B cell (primary cell): Measurements from ENCODE around the gene MYO10. TPM values are rescaled to one million over a fixed set of nuclear protein-coding genes. Genes with fewer than 3 reads are reported as not detected.

Source experiments
- ATAC-seq: fragments of 200-7000 bp; cut with Tn5 transposase; one replicate; pipeline ENCODE4 v1.10.0; 2021; ENCODE audit warnings: low read depth, mild to moderate bottlenecking, moderate number of reproducible peaks, moderate library complexity
- CTCF ChIA-PET: fragments of 350-600 bp; sonication (Branson Sonifier 250); formaldehyde crosslinking; loops from one replicate; lab custom pipeline; 2021; ENCODE audit warnings: antibody characterized with exemption, inconsistent platforms; lab: Charles Lee
- POLR2A ChIA-PET: fragments of 350-600 bp; sonication (Branson Sonifier 250); formaldehyde crosslinking; loops from one replicate; lab custom pipeline; 2021; ENCODE audit warnings: antibody characterized with exemption; lab: Charles Lee
- DNase-seq: peaks from one replicate; pipeline ENCODE4 v3.0.0; 2013
- H2AFZ ChIP-seq: 2 replicates; pipeline ENCODE4 v1.6.1; 2012; ENCODE audit warnings: mild to moderate bottlenecking, low read depth, low read length; ENCODE audit not compliant: insufficient read depth, poor library complexity, severe bottlenecking
- H3K27ac ChIP-seq, 2 donors: 1 replicate in 1 of 2; 2 replicates in 1 of 2; pipeline ENCODE4 v1.5.1; 2012 to 2013; ENCODE audit warnings: low read length in 2 of 2, mild to moderate bottlenecking in 2 of 2, moderate library complexity in 1 of 2
- H3K27me3 ChIP-seq, 4 experiments: fragments of 200-600 bp in 1 of 4; sonication (generic) in 1 of 4; replicated peaks in 1 of 4; 1 replicate in 2 of 4; 2 replicates in 2 of 4; pipeline versions ENCODE4 v1.6.1 to v1.7.0; 2013 to 2016; ENCODE audit warnings: low read length in 3 of 4, mild to moderate bottlenecking in 2 of 4, mixed read lengths in 1 of 4, moderate library complexity in 1 of 4; ENCODE audit not compliant: insufficient read depth in 4 of 4, control insufficient read depth in 3 of 4; ENCODE audit errors: control extremely low read depth in 1 of 4
- H3K36me3 ChIP-seq, 2 experiments: replicated peaks in 1 of 2; 1 replicate in 1 of 2; 2 replicates in 1 of 2; pipeline versions ENCODE4 v1.6.1 to v1.7.1; 2013; ENCODE audit warnings: low read length in 1 of 2; ENCODE audit not compliant: insufficient read depth in 2 of 2, control insufficient read depth in 1 of 2; ENCODE audit errors: control extremely low read depth in 1 of 2, extremely low read depth in 1 of 2
- H3K4me1 ChIP-seq, 2 donors: fragments of 200-600 bp in 1 of 2; sonication (generic) in 1 of 2; 1 replicate in 1 of 2; 2 replicates in 1 of 2; pipeline versions ENCODE4 v1.5.1 to v1.6.1; 2013 to 2017; ENCODE audit warnings: low read length in 2 of 2; ENCODE audit not compliant: control insufficient read depth in 2 of 2, insufficient read depth in 2 of 2
- H3K4me2 ChIP-seq: replicated peaks from 2 replicates; pipeline ENCODE3; 2012; ENCODE audit warnings: mild to moderate bottlenecking, low read depth, low read length; ENCODE audit not compliant: poor library complexity, severe bottlenecking
- H3K4me3 ChIP-seq, 5 experiments: fragments of 200-600 bp in 1 of 5; sonication (generic) in 1 of 5; 1 replicate in 3 of 5; 2 replicates in 2 of 5; pipeline versions ENCODE4 v1.5.1 to v1.7.0; 2011 to 2016; ENCODE audit warnings: low read length in 4 of 5, mild to moderate bottlenecking in 4 of 5, low read depth in 2 of 5, control low read depth in 1 of 5, moderate library complexity in 1 of 5; ENCODE audit not compliant: insufficient read depth in 1 of 5; ENCODE audit errors: control extremely low read depth in 1 of 5, extremely low read depth in 1 of 5
- H3K79me2 ChIP-seq: fragments of 200-600 bp; sonication (generic); one replicate; pipeline ENCODE4 v1.6.0; 2016; ENCODE audit warnings: low read length; ENCODE audit not compliant: control insufficient read depth, insufficient read depth
- H3K9ac ChIP-seq: fragments of 200-600 bp; sonication (generic); 2 replicates; pipeline ENCODE4 v1.6.1; 2017; ENCODE audit warnings: mild to moderate bottlenecking, low read length, moderate library complexity
- H3K9me3 ChIP-seq, 3 donors: one replicate each; pipeline versions ENCODE4 v1.6.1 to v1.7.1; 2013; ENCODE audit warnings: low read length in 2 of 3; ENCODE audit not compliant: control insufficient read depth in 2 of 3, insufficient read depth in 1 of 3; ENCODE audit errors: control extremely low read depth in 1 of 3
- H4K20me1 ChIP-seq: 2 replicates; pipeline ENCODE4 v1.6.0; 2012; ENCODE audit warnings: mild to moderate bottlenecking, low read length; ENCODE audit not compliant: insufficient read depth, control insufficient read depth, poor library complexity, severe bottlenecking
- H3K27ac Mint-ChIP-seq: one replicate; pipeline ENCODE4 v1.8.0; 2021; ENCODE audit warnings: mixed read lengths
- H3K27me3 Mint-ChIP-seq: one replicate; pipeline ENCODE4 v1.8.0; 2021; ENCODE audit warnings: mixed read lengths
- H3K4me1 Mint-ChIP-seq: one replicate; pipeline ENCODE4 v1.8.0; 2021; ENCODE audit warnings: mixed read lengths
- H3K4me3 Mint-ChIP-seq: one replicate; pipeline ENCODE4 v1.8.0; 2021; ENCODE audit warnings: mixed read lengths
- H3K9me3 Mint-ChIP-seq: one replicate; pipeline ENCODE4 v1.8.0; 2022; ENCODE audit warnings: mixed read lengths; ENCODE audit not compliant: insufficient read depth
- EZH2 ChIP-seq: IDR thresholded peaks from 2 replicates; pipeline ENCODE4 v1.6.1; 2012; ENCODE audit warnings: borderline replicate concordance, low read depth, mild to moderate bottlenecking, moderate library complexity, low read length; ENCODE audit not compliant: insufficient read depth, poor library complexity, severe bottlenecking
- WGBS: methylation state at CpG from one replicate; pipeline ENCODE4 v1.1.5; 2013; ENCODE audit warnings: missing lambda C conversion rate; ENCODE audit not compliant: insufficient coverage; 5-methylcytosine and 5-hydroxymethylcytosine counted together
- intact Hi-C: fragments of 100-400 bp; cut with micrococcal nuclease; formaldehyde crosslinking; loops from one replicate; pipeline ENCODE4 v1.10.0; 2022
- polyA plus RNA-seq: library from polyadenylated mRNA; depleted of rRNA; stranded (reverse); fragments of >200 nt; gene quantifications from 2 replicates; pipeline ENCODE4 v1.2.3, GENCODE V29; 2012
- total RNA-seq, 2 donors: library from RNA; stranded (reverse); fragments of 120-200 nt in 1 of 2; gene quantifications; 1 replicate in 1 of 2; 2 replicates in 1 of 2; pipeline versions ENCODE4 v1.2.3 to v1.2.4, GENCODE V29; 2013 to 2022
- TF ChIP-seq, protein P1 (sequence below): fragments of 200-600 bp; IDR thresholded peaks from one replicate; pipeline ENCODE4 v1.8.0; 2022; ENCODE audit warnings: antibody characterized with exemption, mild to moderate bottlenecking

MYO10 gene
- total and polyA plus RNA-seq, 2 donors (not counting 1 experiment from before 2014, with no cell fraction given), result 0.10 TPM; not detected in 1

DNA sequence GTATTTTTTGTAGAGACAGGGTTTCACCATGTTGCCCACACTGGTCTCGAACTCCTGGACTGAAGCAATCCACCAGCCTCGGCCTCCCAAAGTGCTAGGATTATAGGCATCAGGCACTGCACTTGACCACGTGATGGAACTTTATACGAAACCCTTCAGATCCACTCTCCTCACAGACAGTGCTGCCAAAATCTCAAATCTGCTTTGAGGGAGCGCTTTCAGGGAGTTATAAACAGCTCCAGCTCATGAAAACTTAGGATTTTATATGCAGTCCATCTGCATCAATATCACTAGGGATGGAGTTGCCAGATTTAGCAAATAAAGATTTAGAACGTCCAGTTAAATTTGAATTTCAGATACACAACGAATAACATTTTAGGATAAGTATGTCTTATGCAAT, 25.0 kb upstream of the MYO10 start:
- no peak for DNase-seq
- no peak overlapping the region for H3K27ac ChIP-seq
- intact Hi-C loops, result no loop called here
- ATAC-seq, result no peak
- no peak overlapping the region for H3K9ac ChIP-seq
- H3K27ac Mint-ChIP-seq, result no peak overlapping the region
- 63% methylated on average over 2 of the region's 7 CpGs for WGBS
- no peaks in the 10 kb centered on the region for H4K20me1 ChIP-seq
- H3K27me3 Mint-ChIP-seq, result no peaks in the 10 kb centered on the region
- H3K4me1 ChIP-seq, result no peaks in the 10 kb centered on the region
- H3K9me3 ChIP-seq, result peaks cover 0 to 14% (median 0%) of the 10 kb centered on the region in 3 donors
- H3K27me3 ChIP-seq, result no peaks in the 10 kb centered on the region
- H3K4me3 ChIP-seq, result no peak overlapping the region
- H3K4me1 Mint-ChIP-seq, result no peaks in the 10 kb centered on the region
- H2AFZ ChIP-seq, result no peak overlapping the region
- ChIA-PET POLR2A (no interaction called here), CTCF (no interaction called here)
- H3K79me2 ChIP-seq, result no peaks in the 10 kb centered on the region
- H3K4me3 Mint-ChIP-seq, result no peak overlapping the region
- no peak for TF ChIP-seq EZH2
- TF ChIP-seq, protein P1, sequence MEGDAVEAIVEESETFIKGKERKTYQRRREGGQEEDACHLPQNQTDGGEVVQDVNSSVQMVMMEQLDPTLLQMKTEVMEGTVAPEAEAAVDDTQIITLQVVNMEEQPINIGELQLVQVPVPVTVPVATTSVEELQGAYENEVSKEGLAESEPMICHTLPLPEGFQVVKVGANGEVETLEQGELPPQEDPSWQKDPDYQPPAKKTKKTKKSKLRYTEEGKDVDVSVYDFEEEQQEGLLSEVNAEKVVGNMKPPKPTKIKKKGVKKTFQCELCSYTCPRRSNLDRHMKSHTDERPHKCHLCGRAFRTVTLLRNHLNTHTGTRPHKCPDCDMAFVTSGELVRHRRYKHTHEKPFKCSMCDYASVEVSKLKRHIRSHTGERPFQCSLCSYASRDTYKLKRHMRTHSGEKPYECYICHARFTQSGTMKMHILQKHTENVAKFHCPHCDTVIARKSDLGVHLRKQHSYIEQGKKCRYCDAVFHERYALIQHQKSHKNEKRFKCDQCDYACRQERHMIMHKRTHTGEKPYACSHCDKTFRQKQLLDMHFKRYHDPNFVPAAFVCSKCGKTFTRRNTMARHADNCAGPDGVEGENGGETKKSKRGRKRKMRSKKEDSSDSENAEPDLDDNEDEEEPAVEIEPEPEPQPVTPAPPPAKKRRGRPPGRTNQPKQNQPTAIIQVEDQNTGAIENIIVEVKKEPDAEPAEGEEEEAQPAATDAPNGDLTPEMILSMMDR, result no peak
- H3K36me3 ChIP-seq, result no peaks in the 10 kb centered on the region
- H3K4me2 ChIP-seq, result no peak overlapping the region
- H3K9me3 Mint-ChIP-seq, result no peaks in the 10 kb centered on the region

DNA sequence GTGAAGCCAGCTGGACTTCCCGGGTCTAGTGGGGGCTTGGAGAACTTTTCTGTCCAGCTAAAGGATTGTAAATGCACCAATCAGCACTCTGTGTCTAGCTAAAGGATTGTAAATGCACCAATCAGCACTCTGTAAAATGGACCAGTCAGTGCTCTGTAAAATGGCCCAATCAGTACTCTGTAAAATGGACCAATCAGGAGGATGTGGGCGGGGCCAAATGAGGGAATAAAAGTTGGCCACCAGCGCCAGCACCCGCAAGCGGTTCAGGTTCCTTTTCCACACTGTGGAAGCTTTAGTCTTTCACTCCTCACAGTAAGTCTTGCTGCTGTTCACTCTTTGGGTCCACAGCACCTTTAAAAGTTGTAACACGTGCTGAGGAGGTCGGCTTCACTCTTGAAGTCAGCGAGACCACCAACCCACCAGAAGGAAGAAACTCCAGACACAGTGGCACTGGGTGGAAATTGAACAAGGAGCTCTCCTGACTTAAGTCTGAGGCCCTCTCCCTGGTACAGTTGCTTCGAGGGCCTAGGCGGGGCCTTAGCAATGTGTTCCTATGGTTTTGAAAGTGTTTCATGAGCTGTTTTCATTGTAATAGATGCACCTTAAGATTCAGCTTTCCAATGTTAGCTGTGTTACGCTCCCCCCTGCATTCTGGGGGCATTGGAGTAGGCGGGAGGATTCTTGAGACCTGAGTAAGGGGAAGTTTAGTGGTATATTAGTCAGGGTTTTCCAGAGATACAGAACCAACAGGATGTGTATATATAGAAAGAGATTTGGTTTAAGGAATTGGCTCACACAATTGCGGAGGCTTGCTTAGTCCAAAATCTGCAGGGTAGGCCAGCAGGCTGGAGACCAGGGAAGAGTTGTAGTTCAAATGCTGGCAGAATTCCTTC, 21.5 kb upstream of the MYO10 start:
- ChIA-PET CTCF (no interaction called here), POLR2A (no interaction called here)
- TF ChIP-seq, protein P1, result no peak
- TF ChIP-seq EZH2, result no peak
- H3K36me3 ChIP-seq, result no peaks in the 10 kb centered on the region
- no peaks in the 10 kb centered on the region for H3K4me1 ChIP-seq
- H3K27me3 Mint-ChIP-seq, result peaks cover 6% of the 10 kb centered on the region
- no peak overlapping the region for H3K27ac Mint-ChIP-seq
- 85% methylated on average over 8 of the region's 13 CpGs for WGBS
- peaks cover 0 to 14% (median 0%) of the 10 kb centered on the region in 3 donors for H3K9me3 ChIP-seq
- no peaks in the 10 kb centered on the region for H3K4me1 Mint-ChIP-seq
- H3K4me3 ChIP-seq, result no peak overlapping the region
- no peaks in the 10 kb centered on the region for H3K27me3 ChIP-seq
- H4K20me1 ChIP-seq, result no peaks in the 10 kb centered on the region
- H2AFZ ChIP-seq, result no peak overlapping the region
- no peaks in the 10 kb centered on the region for H3K79me2 ChIP-seq
- no peak overlapping the region for H3K4me2 ChIP-seq
- no peak overlapping the region for H3K9ac ChIP-seq
- H3K27ac ChIP-seq, result no peak overlapping the region
- no peak overlapping the region for H3K4me3 Mint-ChIP-seq
- no peaks in the 10 kb centered on the region for H3K9me3 Mint-ChIP-seq
- no peak for ATAC-seq
- intact Hi-C loops, result no loop called here
- no peak for DNase-seq
